Pancreas (tissue), 10 donors: ENCODE measurements around the gene NUMB. TPM values are rescaled to one million over a fixed set of nuclear protein-coding genes. Genes with fewer than 3 reads are reported as not detected.

ENCODE experiments used
- ATAC-seq, 4 donors: fragments of 200-7000 bp; cut with Tn5 transposase; one replicate each; pipeline versions ENCODE4 v1.8.0 to v1.9.1; 2020; ENCODE audit warnings: mild to moderate bottlenecking in 4 of 4, moderate library complexity in 4 of 4
- DNase-seq, 6 donors: peaks; one replicate each; pipeline ENCODE4 v3.0.0-alpha.2; 2020
- FAIRE-seq: peaks from 2 replicates; lab custom pipeline; 2012; peaks lifted over from hg19 to GRCh38; lab: Jason Lieb, UNC
- H3K27ac ChIP-seq, 4 donors: fragments of 200-600 bp; sonication (generic); 1 replicate in 3 of 4; 2 replicates in 1 of 4; pipeline versions ENCODE4 v1.5.0 to v1.8.0; 2020
- H3K27me3 ChIP-seq, 4 donors: fragments of 200-600 bp; one replicate each; pipeline ENCODE4 v1.8.0; 2021
- H3K36me3 ChIP-seq, 3 donors: fragments of 200-600 bp; sonication (generic) in 1 of 3; one replicate each; pipeline versions ENCODE4 v1.5.0 to v1.8.0; 2020 to 2021
- H3K4me1 ChIP-seq, 3 donors: fragments of 200-600 bp; one replicate each; pipeline ENCODE4 v1.8.0; 2021
- H3K4me3 ChIP-seq, 4 donors: fragments of 200-600 bp; sonication (generic) in 2 of 4; one replicate each; pipeline versions ENCODE4 v1.5.0 to v1.8.0; 2020 to 2021
- H3K9me3 ChIP-seq, 4 donors: fragments of 200-600 bp; one replicate each; pipeline ENCODE4 v1.8.0; 2021
- CTCF ChIP-seq, 4 donors: fragments of 200-600 bp; sonication (generic) in 3 of 4; IDR thresholded peaks; one replicate each; pipeline versions ENCODE4 v1.5.0 to v1.8.0; 2021; ENCODE audit warnings: antibody characterized with exemption in 4 of 4
- WGBS, 2 donors: extraction: QIAGEN DNeasy Blood & Tissue Kit; methylation state at CpG; one replicate each; pipeline ENCODE4 v1.1.7; 2013; 5-methylcytosine and 5-hydroxymethylcytosine counted together
- intact Hi-C, 3 donors: fragments of 100-400 bp; cut with DNase I; formaldehyde crosslinking; loops; one replicate each; pipeline versions ENCODE4 v1.11.1 to v1.14.2; 2022
- polyA plus RNA-seq, 2 donors: library from polyadenylated mRNA; stranded (reverse); fragments of 200-250 nt; gene quantifications; one replicate each; pipeline ENCODE4 v1.2.3, GENCODE V29; 2013
- total RNA-seq, 6 donors: library from RNA; stranded (reverse); fragmentation: NEBNext Ultra II Directional in 4 of 6; extraction: Animal tissue kit (Norgen Biotek cat#: 25700) in 4 of 6; gene quantifications; one replicate each; pipeline versions ENCODE4 v1.2.1 to v1.2.4, GENCODE V29; 2021 to 2023
- donor health status: healthy with polysubstance abuse.
- donor health status: DM: no; HTN: no; CAD: no; lungs with moderate emphysema.
- donor health status: DM: no; HTN: no; CAD: no.
- donor health status: control.
- donor health status: control.
- donor health status: Bipolar disorder and iron deficiency.
- donor health status: DM: yes; HTN: yes; CAD: no.
- donor health status: DM: no; HTN: no; CAD: no.
- donor health status: DM: no; HTN: no; CAD: no.
- donor health status: DM: yes; HTN: yes; CAD: no.

NUMB gene
- total and polyA plus RNA-seq, 8 donors, result 23.9 to 53.8 (median 32.5) TPM

GRCh38 chr14:73251516-73252215 is 206.7 kb downstream of the NUMB start:
- Histone ChIP-seq H3K27ac (no peak overlapping the region), H3K4me1 (no peaks in the 10 kb centered on the region), H3K4me3 (no peak overlapping the region), H3K9me3 (no peaks in the 10 kb centered on the region), H3K27me3 (no peaks in the 10 kb centered on the region), H3K36me3 (no peaks in the 10 kb centered on the region)
- 89 to 90% methylated on average over 28 to 30 of the region's 30 CpGs for WGBS, 2 donors
- TF ChIP-seq CTCF (IDR thresholded peaks at IDR 0.05), result no peak
- intact Hi-C loops, result no loop called here
- ATAC-seq, result no peak
- FAIRE-seq, result no peak
- DNase-seq, result peak in 1 of 6 donors; percentile 42

- H3K27me3 ChIP-seq, result no peaks in the 10 kb centered on the region
- no peak overlapping the region for H3K4me3 ChIP-seq
- WGBS, 2 donors, result 83 to 85% methylated on average over 27 of the region's 27 CpGs
- no peak overlapping the region for H3K27ac ChIP-seq
- no peak for ATAC-seq
- FAIRE-seq, result no peak
- no peaks in the 10 kb centered on the region for H3K9me3 ChIP-seq
- intact Hi-C loops, result no loop called here
- H3K36me3 ChIP-seq, result no peaks in the 10 kb centered on the region
- no peak for TF ChIP-seq CTCF (IDR thresholded peaks at IDR 0.05)
- no peaks in the 10 kb centered on the region for H3K4me1 ChIP-seq
- DNase-seq, result peak in 1 of 6 donors; percentile 53
Measured at GRCh38 chr14:73250781-73251500, 207.4 kb downstream of the NUMB start.

GRCh38 chr14:73250317-73250713 is 208.0 kb downstream of the NUMB start:
- no peak for TF ChIP-seq CTCF (IDR thresholded peaks at IDR 0.05)
- ATAC-seq (no peak), FAIRE-seq (no peak), DNase-seq (no peak)
- Histone ChIP-seq H3K9me3 (no peaks in the 10 kb centered on the region), H3K27ac (no peak overlapping the region), H3K4me3 (no peak overlapping the region), H3K4me1 (no peaks in the 10 kb centered on the region), H3K27me3 (no peaks in the 10 kb centered on the region), H3K36me3 (no peaks in the 10 kb centered on the region)
- 77 to 81% methylated on average over 11 of the region's 11 CpGs for WGBS, 2 donors
- intact Hi-C loops, result no loop called here

GRCh38 chr14:73249564-73250316 is 208.6 kb downstream of the NUMB start:
- Histone ChIP-seq H3K4me3 (no peak overlapping the region), H3K27ac (no peak overlapping the region), H3K36me3 (no peaks in the 10 kb centered on the region), H3K27me3 (no peaks in the 10 kb centered on the region), H3K4me1 (no peaks in the 10 kb centered on the region), H3K9me3 (no peaks in the 10 kb centered on the region)
- 77 to 81% methylated on average over 13 of the region's 13 CpGs for WGBS, 2 donors
- TF ChIP-seq CTCF (IDR thresholded peaks at IDR 0.05), result no peak
- DNase-seq (peak in 1 of 6 donors; percentile 29), ATAC-seq (no peak), FAIRE-seq (no peak)
- intact Hi-C loops, result no loop called here
